SK-N-MC (cell line): ENCODE results near the gene BAHD1.

ENCODE experiments used
- EZH2 ChIP-seq: fragments of 200-600 bp; sonication (generic); IDR thresholded peaks from one replicate; pipeline ENCODE4 v1.6.1; 2017; ENCODE audit warnings: antibody characterized with exemption
- FOXP2 ChIP-seq: optimal IDR thresholded peaks from 2 replicates; pipeline ENCODE3; 2011; ENCODE audit warnings: mild to moderate bottlenecking, moderate library complexity; ENCODE audit not compliant: insufficient read depth; ENCODE audit errors: extremely low read length, control extremely low read depth
- POLR2AphosphoS5 ChIP-seq: IDR thresholded peaks from 2 replicates; pipeline ENCODE4 v1.6.1; 2012; ENCODE audit warnings: mild to moderate bottlenecking, low read depth, low read length, borderline replicate concordance

- no peak for TF ChIP-seq EZH2
- no peak for TF ChIP-seq POLR2AphosphoS5
- TF ChIP-seq FOXP2, result no peak
Measured at GRCh38 chr15:40511472-40512133, 70.8 kb downstream of the BAHD1 start.
